ENCODE results near the gene KCNG2. TPM values are rescaled to one million over a fixed set of nuclear protein-coding genes. Genes with fewer than 3 reads are reported as not detected.

Gene KCNG2
- total RNA-seq, 2 donors from 2014 or later = not detected

- DNase-seq (ENCODE audit: low spot score in 2 of 2) = no peak
- no peaks in the 10 kb centered on the region for H3K36me3 Mint-ChIP-seq
Observed at GRCh38 chr18:79818036-79818435, 20.3 kb downstream of the KCNG2 start.

GRCh38 chr18:79818631-79819030, 20.9 kb downstream of the KCNG2 start:
- no peak overlapping the region for H3K27ac Mint-ChIP-seq
- DNase-seq (ENCODE audit: low spot score in 2 of 2) = no peak
- H3K9me3 Mint-ChIP-seq = peaks cover 0 to 3% of the 10 kb centered on the region in 2 donors
- no peak for ATAC-seq
- H3K36me3 Mint-ChIP-seq = no peaks in the 10 kb centered on the region

More at GRCh38 chr18:79818036-79818435, 20.3 kb downstream of the KCNG2 start:
- peaks cover 0 to 3% of the 10 kb centered on the region in 2 donors for H3K9me3 Mint-ChIP-seq
- no peak overlapping the region for H3K27ac Mint-ChIP-seq
- ATAC-seq = no peak

GRCh38 chr18:79819064-79819967, 21.6 kb downstream of the KCNG2 start:
- no peak overlapping the region for H3K27ac Mint-ChIP-seq
- H3K36me3 Mint-ChIP-seq = no peaks in the 10 kb centered on the region
- peaks cover 0 to 3% of the 10 kb centered on the region in 2 donors for H3K9me3 Mint-ChIP-seq
- DNase-seq (ENCODE audit: low spot score in 2 of 2) (no peak), ATAC-seq (no peak)

- Mint-ChIP-seq H3K27ac (no peak overlapping the region), H3K9me3 (peaks cover 0 to 3% of the 10 kb centered on the region in 2 donors)
- no peak for ATAC-seq
Observed at GRCh38 chr18:79819968-79820351, 22.2 kb downstream of the KCNG2 start.

GRCh38 chr18:79823120-79823519, 25.4 kb downstream of the KCNG2 start:
- no peak for DNase-seq (ENCODE audit: low spot score in 2 of 2)
- H3K27ac Mint-ChIP-seq = no peak overlapping the region
- H3K36me3 Mint-ChIP-seq = no peaks in the 10 kb centered on the region
- ATAC-seq = no peak
- H3K9me3 Mint-ChIP-seq = no peaks in the 10 kb centered on the region

More at GRCh38 chr18:79819968-79820351, 22.2 kb downstream of the KCNG2 start:
- H3K36me3 Mint-ChIP-seq = no peaks in the 10 kb centered on the region
- DNase-seq (ENCODE audit: low spot score in 2 of 2) = no peak

- DNase-seq (ENCODE audit: low spot score in 2 of 2) = no peak
- Mint-ChIP-seq H3K9me3 (no peaks in the 10 kb centered on the region), H3K36me3 (no peaks in the 10 kb centered on the region), H3K27ac (no peak overlapping the region)
- no peak for ATAC-seq
Observed at GRCh38 chr18:79825913-79826312, 28.2 kb downstream of the KCNG2 start.

GRCh38 chr18:79826966-79827365, 29.2 kb downstream of the KCNG2 start:
- DNase-seq (ENCODE audit: low spot score in 2 of 2) (no peak), ATAC-seq (no peak)
- H3K9me3 Mint-ChIP-seq = no peaks in the 10 kb centered on the region
- no peaks in the 10 kb centered on the region for H3K36me3 Mint-ChIP-seq
- no peak overlapping the region for H3K27ac Mint-ChIP-seq

- Mint-ChIP-seq H3K27ac (no peak overlapping the region), H3K9me3 (no peaks in the 10 kb centered on the region), H3K36me3 (no peaks in the 10 kb centered on the region)
- DNase-seq (ENCODE audit: low spot score in 2 of 2) (no peak), ATAC-seq (no peak)
Observed at GRCh38 chr18:79828258-79828657, 30.5 kb downstream of the KCNG2 start.

GRCh38 chr18:79829136-79829854, 31.6 kb downstream of the KCNG2 start:
- Mint-ChIP-seq H3K36me3 (no peaks in the 10 kb centered on the region), H3K9me3 (no peaks in the 10 kb centered on the region), H3K27ac (no peak overlapping the region)
- no peak for DNase-seq (ENCODE audit: low spot score in 2 of 2)
- no peak for ATAC-seq

GRCh38 chr18:79832169-79832568, 34.4 kb downstream of the KCNG2 start:
- no peaks in the 10 kb centered on the region for H3K36me3 Mint-ChIP-seq

GRCh38 chr18:79834834-79835233, 37.1 kb downstream of the KCNG2 start:
- Mint-ChIP-seq H3K9me3 (peaks cover 0 to 5% of the 10 kb centered on the region in 2 donors), H3K27ac (no peak overlapping the region), H3K36me3 (no peaks in the 10 kb centered on the region)
- no peak for DNase-seq (ENCODE audit: low spot score in 2 of 2)
- ATAC-seq = no peak

More at GRCh38 chr18:79832169-79832568, 34.4 kb downstream of the KCNG2 start:
- Mint-ChIP-seq H3K9me3 (peaks cover 0 to 5% of the 10 kb centered on the region in 2 donors), H3K27ac (no peak overlapping the region)
- ATAC-seq (no peak), DNase-seq (ENCODE audit: low spot score in 2 of 2) (no peak)

GRCh38 chr18:79841936-79842335, 44.2 kb downstream of the KCNG2 start:
- peaks cover 6 to 13% of the 10 kb centered on the region in 2 donors for H3K9me3 Mint-ChIP-seq
- ATAC-seq = no peak
- DNase-seq (ENCODE audit: low spot score in 2 of 2) = no peak
- H3K27ac Mint-ChIP-seq = no peak overlapping the region
- H3K36me3 Mint-ChIP-seq = peaks cover 0 to 5% of the 10 kb centered on the region in 2 donors

- Mint-ChIP-seq H3K27ac (no peak overlapping the region), H3K36me3 (peaks cover 0 to 5% of the 10 kb centered on the region in 2 donors), H3K9me3 (peaks cover 6 to 13% of the 10 kb centered on the region in 2 donors)
- no peak for ATAC-seq
- DNase-seq (ENCODE audit: low spot score in 2 of 2) = no peak
Observed at GRCh38 chr18:79844999-79845563, 47.3 kb downstream of the KCNG2 start.

GRCh38 chr18:79846936-79847557, 49.3 kb downstream of the KCNG2 start:
- DNase-seq (ENCODE audit: low spot score in 2 of 2) = no peak
- Mint-ChIP-seq H3K36me3 (no peaks in the 10 kb centered on the region), H3K27ac (no peak overlapping the region), H3K9me3 (peaks cover 6 to 8% of the 10 kb centered on the region in 2 donors)
- ATAC-seq = no peak

GRCh38 chr18:79847606-79848293, 50.0 kb downstream of the KCNG2 start:
- H3K9me3 Mint-ChIP-seq = peaks cover 1 to 2% of the 10 kb centered on the region in 2 donors
- ATAC-seq = no peak
- no peak for DNase-seq (ENCODE audit: low spot score in 2 of 2)
- H3K36me3 Mint-ChIP-seq = no peaks in the 10 kb centered on the region
- H3K27ac Mint-ChIP-seq = no peak overlapping the region

- DNase-seq (ENCODE audit: low spot score in 2 of 2) = no peak
- no peaks in the 10 kb centered on the region for H3K9me3 Mint-ChIP-seq
- H3K36me3 Mint-ChIP-seq = no peaks in the 10 kb centered on the region
- ATAC-seq = no peak
- H3K27ac Mint-ChIP-seq = no peak overlapping the region
Observed at GRCh38 chr18:79848294-79848578, 50.5 kb downstream of the KCNG2 start.
